Measurements from ENCODE around the gene UCN3.

UCN3 gene

GRCh38 chr10:5364890-5365338 is at the start of gene UCN3:
TSS of gene UCN3 (plus strand) at chr10:5364966. CDS start at chr10:5373721, 8,755 bp downstream.
- TF ChIP-seq, protein P1, sequence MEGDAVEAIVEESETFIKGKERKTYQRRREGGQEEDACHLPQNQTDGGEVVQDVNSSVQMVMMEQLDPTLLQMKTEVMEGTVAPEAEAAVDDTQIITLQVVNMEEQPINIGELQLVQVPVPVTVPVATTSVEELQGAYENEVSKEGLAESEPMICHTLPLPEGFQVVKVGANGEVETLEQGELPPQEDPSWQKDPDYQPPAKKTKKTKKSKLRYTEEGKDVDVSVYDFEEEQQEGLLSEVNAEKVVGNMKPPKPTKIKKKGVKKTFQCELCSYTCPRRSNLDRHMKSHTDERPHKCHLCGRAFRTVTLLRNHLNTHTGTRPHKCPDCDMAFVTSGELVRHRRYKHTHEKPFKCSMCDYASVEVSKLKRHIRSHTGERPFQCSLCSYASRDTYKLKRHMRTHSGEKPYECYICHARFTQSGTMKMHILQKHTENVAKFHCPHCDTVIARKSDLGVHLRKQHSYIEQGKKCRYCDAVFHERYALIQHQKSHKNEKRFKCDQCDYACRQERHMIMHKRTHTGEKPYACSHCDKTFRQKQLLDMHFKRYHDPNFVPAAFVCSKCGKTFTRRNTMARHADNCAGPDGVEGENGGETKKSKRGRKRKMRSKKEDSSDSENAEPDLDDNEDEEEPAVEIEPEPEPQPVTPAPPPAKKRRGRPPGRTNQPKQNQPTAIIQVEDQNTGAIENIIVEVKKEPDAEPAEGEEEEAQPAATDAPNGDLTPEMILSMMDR (IDR thresholded peaks at IDR 0.05; ENCODE audit: borderline replicate concordance, insufficient read depth, low read depth, low read length), result no peak
- H3K4me3 ChIP-seq (ENCODE audit: low read depth, low read length), result no peak within 1 kb of the TSS

GRCh38 chr10:5317547-5318107 is 47.1 kb upstream of the UCN3 start:
- TF ChIP-seq, protein P1 (IDR thresholded peaks at IDR 0.05; ENCODE audit: borderline replicate concordance, insufficient read depth, low read depth, low read length), result no peak
- H3K4me3 ChIP-seq (ENCODE audit: low read depth, low read length), result no peak overlapping the region

DNA sequence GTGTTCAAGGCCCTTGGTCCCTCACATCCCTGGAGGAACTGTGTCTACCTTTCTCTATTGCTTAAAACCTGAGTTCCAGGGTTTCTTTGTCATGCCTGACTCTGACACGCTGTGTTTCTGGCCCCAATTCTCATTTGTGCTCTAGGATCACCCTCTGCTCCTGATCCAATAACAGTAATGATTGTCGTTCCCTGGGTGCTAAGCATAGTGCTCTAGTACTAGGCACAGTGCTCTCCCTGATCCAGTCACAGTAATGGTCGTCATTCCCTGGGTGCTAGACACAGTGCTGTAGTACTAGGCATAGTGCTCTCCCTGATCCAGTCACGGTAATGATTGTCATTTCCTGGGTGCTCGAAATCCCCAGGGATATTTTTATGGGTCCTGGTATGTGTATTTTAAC is 46.6 kb upstream of the UCN3 start:
- TF ChIP-seq, protein P1 (IDR thresholded peaks at IDR 0.05; ENCODE audit: borderline replicate concordance, insufficient read depth, low read depth, low read length), result no peak
- H3K4me3 ChIP-seq (ENCODE audit: low read depth, low read length), result no peak overlapping the region

DNA sequence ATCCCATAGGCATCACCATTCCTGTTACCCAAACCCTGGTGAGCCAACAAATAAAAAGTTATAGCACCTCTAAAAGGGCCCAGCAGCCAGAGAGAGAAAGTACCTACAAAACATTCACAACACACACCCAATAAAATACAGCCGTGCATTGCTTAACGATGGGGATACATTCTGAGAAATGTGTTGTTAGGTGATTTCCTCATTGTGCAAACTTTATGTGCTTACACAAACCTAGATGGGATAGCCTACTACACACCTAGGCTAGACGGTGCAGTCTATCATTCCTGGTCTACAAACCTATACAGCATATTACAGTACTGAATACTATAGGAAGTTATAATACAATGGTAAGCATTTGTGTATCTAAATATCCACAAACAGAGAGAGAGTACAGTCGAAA is 44.9 kb upstream of the UCN3 start:
- no peak overlapping the region for H3K4me3 ChIP-seq (ENCODE audit: low read depth, low read length)

DNA sequence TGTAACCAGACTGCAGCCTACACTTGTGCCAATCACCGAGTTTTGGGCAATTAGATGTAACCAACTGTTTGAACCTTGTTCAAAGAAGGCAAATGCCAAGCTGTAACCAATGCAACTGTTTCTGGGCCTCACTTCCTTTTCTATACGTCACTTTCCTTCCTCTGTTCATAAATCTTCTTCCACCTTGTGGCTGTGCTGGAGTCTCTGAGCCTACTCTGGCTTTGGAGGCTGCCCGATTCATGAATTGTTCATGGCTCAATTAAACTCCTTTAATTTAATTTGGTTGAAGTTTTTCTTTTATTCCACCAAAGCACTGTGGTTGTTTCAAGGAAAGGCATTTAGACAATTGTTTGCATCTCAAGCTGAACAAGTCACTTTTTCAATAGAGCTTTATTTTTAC is 43.5 kb upstream of the UCN3 start:
- TF ChIP-seq, protein P1 (IDR thresholded peaks at IDR 0.05; ENCODE audit: borderline replicate concordance, insufficient read depth, low read depth, low read length), result no peak
- no peak overlapping the region for H3K4me3 ChIP-seq (ENCODE audit: low read depth, low read length)

More for the DNA sequence above, 44.9 kb upstream of the UCN3 start:
- TF ChIP-seq, protein P1 (IDR thresholded peaks at IDR 0.05; ENCODE audit: borderline replicate concordance, insufficient read depth, low read depth, low read length), result no peak

DNA sequence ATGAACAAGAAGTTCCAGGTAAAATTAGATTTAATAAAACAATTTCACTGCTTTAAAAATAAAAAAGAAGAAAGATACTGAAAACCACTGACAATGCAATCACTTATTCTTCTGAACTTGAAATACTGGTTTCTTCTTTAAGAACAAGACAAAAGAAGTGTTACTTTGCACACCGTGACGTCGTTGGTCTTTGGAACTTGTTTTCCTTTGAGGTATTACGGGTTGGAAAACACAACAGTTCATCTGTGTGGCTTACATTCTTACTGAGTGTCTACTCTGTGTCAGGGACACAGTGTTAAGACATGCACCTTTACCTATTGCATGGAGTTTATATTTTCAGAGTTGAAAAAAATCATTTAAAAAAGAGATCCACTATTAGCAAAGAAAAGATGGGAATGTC is 41.3 kb upstream of the UCN3 start:
- H3K4me3 ChIP-seq (ENCODE audit: low read depth, low read length), result no peak overlapping the region
- TF ChIP-seq, protein P1 (IDR thresholded peaks at IDR 0.05; ENCODE audit: borderline replicate concordance, insufficient read depth, low read depth, low read length), result no peak

- H3K4me3 ChIP-seq (ENCODE audit: low read depth, low read length), result no peak overlapping the region
- TF ChIP-seq, protein P1 (IDR thresholded peaks at IDR 0.05; ENCODE audit: borderline replicate concordance, insufficient read depth, low read depth, low read length), result no peak
Measured at GRCh38 chr10:5325076-5325475, 39.7 kb upstream of the UCN3 start.
